Psoas muscle (tissue), 8 donors: ENCODE results near the gene ADAMTS1. TPM values are rescaled to one million over a fixed set of nuclear protein-coding genes. Genes with fewer than 3 reads are reported as not detected.

Experiments
- ATAC-seq, 4 donors: fragments of 200-7000 bp; cut with Tn5 transposase; one replicate each; pipeline ENCODE4 v1.9.1; 2020; ENCODE audit warnings: moderate library complexity in 3 of 4, mild to moderate bottlenecking in 2 of 4
- DNase-seq, 2 donors: peaks; one replicate each; pipeline ENCODE4 v3.0.0-alpha.2; 2020
- H3K27ac ChIP-seq: fragments of 200-600 bp; one replicate; pipeline ENCODE4 v1.8.0; 2022
- H3K27me3 ChIP-seq, 3 donors: fragments of 200-600 bp in 1 of 3; one replicate each; pipeline versions ENCODE4 v1.6.1 to v1.8.0; 2013 to 2022; ENCODE audit warnings: low read length in 2 of 3, mild to moderate bottlenecking in 2 of 3, moderate library complexity in 1 of 3; ENCODE audit not compliant: insufficient read depth in 3 of 3
- H3K36me3 ChIP-seq, 2 donors: fragments of 200-600 bp in 1 of 2; one replicate each; pipeline versions ENCODE4 v1.6.1 to v1.8.0; 2013 to 2022; ENCODE audit warnings: low read depth in 1 of 2, mild to moderate bottlenecking in 1 of 2, moderate library complexity in 1 of 2; ENCODE audit not compliant: insufficient read depth in 1 of 2
- H3K4me1 ChIP-seq: fragments of 200-600 bp; one replicate; pipeline ENCODE4 v1.8.0; 2022
- H3K4me3 ChIP-seq: fragments of 200-600 bp; one replicate; pipeline ENCODE4 v1.8.0; 2022; ENCODE audit warnings: mild to moderate bottlenecking
- H3K9me3 ChIP-seq: fragments of 200-600 bp; one replicate; pipeline ENCODE4 v1.8.0; 2022
- CTCF ChIP-seq: fragments of 200-600 bp; IDR thresholded peaks from one replicate; pipeline ENCODE4 v1.8.0; 2022; ENCODE audit warnings: antibody characterized with exemption
- WGBS, 3 donors: extraction: QIAGEN DNeasy Blood & Tissue Kit; methylation state at CpG; one replicate each; pipeline versions ENCODE4 v1.1.6 to v1.1.7; 2013; 5-methylcytosine and 5-hydroxymethylcytosine counted together
- intact Hi-C, 2 donors: fragments of 100-400 bp; cut with DNase I; formaldehyde crosslinking; loops; one replicate each; pipeline versions ENCODE4 v1.11.0 to v1.14.2; 2022
- polyA plus RNA-seq, 3 donors: library from polyadenylated mRNA; stranded (reverse); fragments of 200-250 nt; gene quantifications; one replicate each; pipeline ENCODE4 v1.2.3, GENCODE V29; 2013
- total RNA-seq, 4 donors: library from RNA; stranded (reverse); fragmentation: NEBNext Ultra II Directional in 2 of 4; extraction: Animal tissue kit (Norgen Biotek cat#: 25700) in 2 of 4; gene quantifications; one replicate each; pipeline versions ENCODE4 v1.2.1 to v1.2.4, GENCODE V29; 2021 to 2023
- donor health status: healthy with polysubstance abuse.
- donor health status: DM: no; HTN: no; CAD: no; lungs with moderate emphysema.
- donor health status: Bipolar disorder and iron deficiency.
- donor health status: healthy.
- donor health status: DM: yes; HTN: yes; CAD: no.
- donor health status: DM: no; HTN: no; CAD: no.
- donor health status: DM: no; HTN: no; CAD: no.
- donor health status: DM: yes; HTN: yes; CAD: no.

The ADAMTS1 gene
- total and polyA plus RNA-seq, 7 donors: 12.2 to 70.3 (median 32.0) TPM

- TF ChIP-seq CTCF: no peak
- 93 to 97% (median 96%) methylated on average over 8 of the region's 8 CpGs for WGBS, 3 donors
- Histone ChIP-seq H3K27ac (no peak overlapping the region), H3K4me1 (peaks cover 6% of the 10 kb centered on the region), H3K4me3 (no peak overlapping the region), H3K27me3 (no peaks in the 10 kb centered on the region), H3K9me3 (no peaks in the 10 kb centered on the region), H3K36me3 (no peaks in the 10 kb centered on the region)
- ATAC-seq (no peak), DNase-seq (no peak)
- intact Hi-C loops: no loop called here
These were observed 46.1 kb downstream of the ADAMTS1 start for GRCh38 chr21:26798856-26799751.

GRCh38 chr21:26797878-26798456 lies 47.2 kb downstream of the ADAMTS1 start:
- H3K4me3 ChIP-seq: no peak overlapping the region
- H3K27ac ChIP-seq: no peak overlapping the region
- H3K4me1 ChIP-seq: peaks cover 6% of the 10 kb centered on the region
- no peaks in the 10 kb centered on the region for H3K27me3 ChIP-seq
- no peak for TF ChIP-seq CTCF
- no peak for DNase-seq
- H3K9me3 ChIP-seq: no peaks in the 10 kb centered on the region
- no peaks in the 10 kb centered on the region for H3K36me3 ChIP-seq
- 95 to 98% (median 96%) methylated on average over 10 of the region's 10 CpGs for WGBS, 3 donors
- intact Hi-C loops: no loop called here
- ATAC-seq: no peak

GRCh38 chr21:26795866-26796329 lies 49.3 kb downstream of the ADAMTS1 start:
- WGBS, 3 donors: 16 to 30% (median 19%) methylated on average over 6 of the region's 6 CpGs
- peak; percentile 65 to 78 (median 72) for ATAC-seq
- intact Hi-C loops: no loop called here
- Histone ChIP-seq H3K4me3 (no peak overlapping the region), H3K27ac (peak overlapping the region; percentile 32), H3K9me3 (no peaks in the 10 kb centered on the region), H3K36me3 (no peaks in the 10 kb centered on the region), H3K27me3 (no peaks in the 10 kb centered on the region), H3K4me1 (no peaks in the 10 kb centered on the region)
- DNase-seq: no peak
- no peak for TF ChIP-seq CTCF

- no peak for ATAC-seq
- no peaks in the 10 kb centered on the region for H3K36me3 ChIP-seq
- TF ChIP-seq CTCF: no peak
- 66 to 79% (median 72%) methylated on average over 10 of the region's 10 CpGs for WGBS, 3 donors
- intact Hi-C loops: no loop called here
- no peaks in the 10 kb centered on the region for H3K9me3 ChIP-seq
- H3K27ac ChIP-seq: peak overlapping the region; percentile 32
- no peak for DNase-seq
- H3K4me3 ChIP-seq: no peak overlapping the region
- no peaks in the 10 kb centered on the region for H3K27me3 ChIP-seq
- no peaks in the 10 kb centered on the region for H3K4me1 ChIP-seq
These were observed 49.8 kb downstream of the ADAMTS1 start for GRCh38 chr21:26795412-26795805.
